HG03571 (cell line): ENCODE measurements around the gene SLC3A2.
A peak's percentile ranks its signal among the peaks of the same experiment; 100 is the strongest.
"Not testable (repeated sequence)": the region's sequence is repeated elsewhere in the genome, so short reads cannot be mapped to it uniquely, and the experiment has no call there.

Experiments
- ATAC-seq: cut with Tn5 transposase; IDR thresholded peaks from one replicate; pipeline ENCODE4 v1.9.1; 2021; ENCODE audit not compliant: unreplicated experiment

SLC3A2 gene

GRCh38 chr11:62852523-62853188 lies 28.0 kb upstream of the SLC3A2 start:
- ATAC-seq, result no peak

GRCh38 chr11:62853279-62853965 lies 27.3 kb upstream of the SLC3A2 start:
- ATAC-seq, result no peak

- ATAC-seq, result no peak
These were observed 26.5 kb upstream of the SLC3A2 start for GRCh38 chr11:62854013-62854824.

GRCh38 chr11:62854825-62855570 lies 25.7 kb upstream of the SLC3A2 start:
- ATAC-seq, result no peak

- ATAC-seq, result peak; percentile 81
These were observed 24.9 kb upstream of the SLC3A2 start for GRCh38 chr11:62855571-62856332.

- no peak for ATAC-seq
These were observed 24.3 kb upstream of the SLC3A2 start for GRCh38 chr11:62856333-62856895.

- no peak for ATAC-seq
These were observed 23.1 kb upstream of the SLC3A2 start for GRCh38 chr11:62857541-62857982.

- no peak for ATAC-seq
These were observed 22.5 kb upstream of the SLC3A2 start for GRCh38 chr11:62858201-62858600.

- ATAC-seq, result not testable (repeated sequence)
These were observed 21.4 kb upstream of the SLC3A2 start for GRCh38 chr11:62859281-62859703.

- no peak for ATAC-seq
These were observed 19.7 kb upstream of the SLC3A2 start for GRCh38 chr11:62860835-62861563.

GRCh38 chr11:62861564-62862192 lies 19.0 kb upstream of the SLC3A2 start:
- ATAC-seq, result not testable (repeated sequence)

GRCh38 chr11:62863687-62864335 lies 16.9 kb upstream of the SLC3A2 start:
- ATAC-seq, result no peak

GRCh38 chr11:62865635-62866034 lies 15.1 kb upstream of the SLC3A2 start:
- no peak for ATAC-seq

- no peak for ATAC-seq
These were observed 5.8 kb upstream of the SLC3A2 start for GRCh38 chr11:62874851-62875250.

GRCh38 chr11:62875698-62876478 lies 4.8 kb upstream of the SLC3A2 start:
- no peak for ATAC-seq

- ATAC-seq, result no peak
These were observed 4.0 kb upstream of the SLC3A2 start for GRCh38 chr11:62876712-62877111.

- ATAC-seq, result no peak
These were observed 1.3 kb upstream of the SLC3A2 start for GRCh38 chr11:62879235-62879978.
